ENCODE data around the gene TGFA.

TGFA gene

DNA sequence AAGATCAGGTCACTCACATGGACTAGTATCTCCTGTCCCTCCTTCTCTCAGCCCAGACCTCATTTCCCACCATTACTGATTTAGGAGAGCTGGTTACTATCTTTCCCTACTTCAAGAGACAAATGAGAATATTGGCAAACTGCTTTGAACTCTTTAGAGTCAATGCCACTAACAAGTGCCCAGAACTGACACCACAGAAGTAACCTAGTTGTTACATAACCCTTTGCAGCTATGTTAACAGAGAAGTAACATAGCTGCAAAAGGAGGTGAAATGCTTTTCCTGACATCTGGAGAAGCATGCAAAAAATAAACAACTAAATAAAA is 30.0 kb downstream of the TGFA start:
- DNase-seq, result no peak

DNA sequence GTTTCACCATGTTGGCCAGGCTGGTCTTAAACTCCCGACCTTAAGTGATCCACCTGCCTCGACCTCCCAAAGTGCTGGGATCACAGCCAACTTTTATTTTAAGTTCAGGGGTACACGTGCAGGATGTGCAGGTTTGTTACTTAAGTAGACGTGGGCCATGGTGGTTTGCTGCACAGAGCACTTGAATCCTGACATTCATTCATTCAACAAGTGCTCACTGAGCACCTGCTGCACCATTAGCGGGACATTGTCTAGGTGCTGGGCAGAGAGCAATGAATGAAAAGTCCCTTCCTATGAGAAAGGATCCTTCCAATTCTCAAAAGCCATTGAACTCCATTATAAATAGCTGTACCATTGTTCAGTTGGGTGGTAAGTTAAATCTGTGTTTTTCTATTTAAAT is 31.0 kb downstream of the TGFA start:
- no peak for DNase-seq

DNA sequence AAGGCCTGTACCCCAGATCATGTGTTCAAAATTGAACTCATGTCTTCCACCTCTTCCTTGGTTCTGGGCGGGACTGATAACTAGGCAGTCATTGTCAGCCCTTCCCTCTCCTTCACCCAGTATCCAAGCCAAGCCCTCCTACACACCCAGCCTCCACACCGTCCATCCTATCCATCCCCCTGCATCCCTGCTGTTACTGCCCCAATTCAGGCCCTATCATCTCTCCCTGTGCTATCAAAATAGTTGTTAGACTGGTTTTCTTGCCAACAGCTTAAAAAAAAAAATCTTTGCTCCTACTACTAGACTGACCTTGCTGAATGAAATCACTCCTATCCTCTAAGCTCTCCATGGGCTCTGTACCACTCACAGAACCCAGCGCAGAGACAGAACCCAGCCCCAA is 32.8 kb downstream of the TGFA start:
- no peak for DNase-seq

- DNase-seq, result no peak
These were observed 34.2 kb downstream of the TGFA start for GRCh38 chr2:70519453-70519852.

GRCh38 chr2:70518557-70518956 is 35.1 kb downstream of the TGFA start:
- DNase-seq, result no peak

GRCh38 chr2:70517804-70518203 is 35.8 kb downstream of the TGFA start:
- DNase-seq, result no peak

GRCh38 chr2:70516596-70516995 is 37.0 kb downstream of the TGFA start:
- no peak for DNase-seq

GRCh38 chr2:70515938-70516337 is 37.7 kb downstream of the TGFA start:
- no peak for DNase-seq

DNA sequence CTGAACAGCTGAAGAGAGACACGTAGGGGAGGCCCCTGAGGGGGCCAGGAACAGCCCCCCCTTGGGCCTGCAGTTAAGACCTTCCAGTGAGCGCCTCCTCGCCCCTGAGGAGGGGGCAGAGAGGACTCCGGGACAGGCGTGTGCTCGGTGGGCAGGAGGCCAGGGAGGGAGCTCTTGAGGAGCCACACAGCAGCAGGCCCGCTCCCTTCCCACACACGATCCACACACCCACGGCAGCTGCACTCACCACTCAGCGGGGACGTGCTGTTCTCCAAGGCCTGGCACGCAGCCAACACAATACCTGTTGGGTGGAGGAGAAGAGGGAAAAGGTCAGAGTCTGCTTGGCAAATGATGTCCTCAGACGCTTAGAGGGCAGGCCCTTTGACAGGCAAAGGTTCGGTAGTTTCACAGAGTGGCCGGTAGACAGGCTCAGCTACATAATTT is 39.0 kb downstream of the TGFA start:
- DNase-seq, result no peak

DNA sequence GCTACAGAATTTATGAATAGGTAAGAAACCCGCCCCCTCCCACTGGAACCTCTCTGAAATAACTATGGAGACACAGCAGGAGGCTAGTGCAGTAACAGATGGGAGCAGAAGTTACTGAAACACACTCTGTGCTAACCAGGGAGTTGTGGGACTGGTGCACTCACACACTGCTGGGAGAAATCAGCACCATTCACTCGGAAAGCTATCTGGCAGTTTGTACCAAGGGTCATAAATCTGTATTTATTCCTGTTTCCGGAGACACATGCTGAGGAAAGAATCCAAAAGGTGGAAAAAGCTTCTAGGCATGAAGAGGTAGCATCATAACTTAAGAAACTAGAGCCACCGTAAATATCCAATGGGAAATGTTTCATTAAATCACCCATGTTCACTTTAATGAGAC is 39.9 kb downstream of the TGFA start:
- DNase-seq, result no peak

GRCh38 chr2:70511971-70512729 is 41.5 kb downstream of the TGFA start:
- DNase-seq, result no peak

DNA sequence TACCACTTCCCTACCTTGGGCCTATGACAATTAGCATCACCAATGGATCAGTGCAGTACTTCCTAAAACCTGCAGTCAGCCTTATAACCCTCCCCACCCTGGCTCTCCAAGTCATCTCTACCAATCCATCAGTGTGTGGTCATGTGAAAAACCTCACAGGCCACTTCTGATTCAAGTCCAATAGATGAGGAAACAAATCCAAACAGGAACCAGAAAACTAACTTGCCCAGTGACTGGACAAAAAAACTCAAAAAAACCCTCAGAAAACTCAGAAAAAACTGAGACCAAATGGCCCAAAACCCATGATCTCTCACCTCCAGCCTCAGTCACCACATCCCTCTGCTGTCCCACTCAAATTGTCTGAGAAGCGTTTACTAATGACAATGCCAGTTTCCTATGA is 43.3 kb downstream of the TGFA start:
- DNase-seq, result no peak

DNA sequence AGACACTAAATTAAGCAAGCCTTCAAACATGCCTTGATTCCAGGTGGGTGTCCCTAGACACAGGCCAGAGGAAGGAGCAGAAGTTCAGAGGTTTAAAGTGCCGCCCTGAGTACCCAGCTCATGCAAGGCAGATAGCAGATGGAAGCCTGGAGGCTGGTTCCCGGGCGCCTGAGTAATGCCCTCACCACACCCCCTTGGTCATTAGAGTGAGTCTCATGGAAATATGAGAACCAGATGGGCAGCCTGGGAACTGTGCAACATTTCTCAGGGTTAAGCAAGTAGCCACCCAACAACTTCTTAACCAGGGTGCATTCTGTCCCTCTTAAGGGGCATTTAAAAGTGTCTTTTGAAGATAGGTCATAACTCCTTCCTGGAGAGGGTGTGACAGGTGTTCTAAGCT is 44.1 kb downstream of the TGFA start:
- DNase-seq, result no peak

DNA sequence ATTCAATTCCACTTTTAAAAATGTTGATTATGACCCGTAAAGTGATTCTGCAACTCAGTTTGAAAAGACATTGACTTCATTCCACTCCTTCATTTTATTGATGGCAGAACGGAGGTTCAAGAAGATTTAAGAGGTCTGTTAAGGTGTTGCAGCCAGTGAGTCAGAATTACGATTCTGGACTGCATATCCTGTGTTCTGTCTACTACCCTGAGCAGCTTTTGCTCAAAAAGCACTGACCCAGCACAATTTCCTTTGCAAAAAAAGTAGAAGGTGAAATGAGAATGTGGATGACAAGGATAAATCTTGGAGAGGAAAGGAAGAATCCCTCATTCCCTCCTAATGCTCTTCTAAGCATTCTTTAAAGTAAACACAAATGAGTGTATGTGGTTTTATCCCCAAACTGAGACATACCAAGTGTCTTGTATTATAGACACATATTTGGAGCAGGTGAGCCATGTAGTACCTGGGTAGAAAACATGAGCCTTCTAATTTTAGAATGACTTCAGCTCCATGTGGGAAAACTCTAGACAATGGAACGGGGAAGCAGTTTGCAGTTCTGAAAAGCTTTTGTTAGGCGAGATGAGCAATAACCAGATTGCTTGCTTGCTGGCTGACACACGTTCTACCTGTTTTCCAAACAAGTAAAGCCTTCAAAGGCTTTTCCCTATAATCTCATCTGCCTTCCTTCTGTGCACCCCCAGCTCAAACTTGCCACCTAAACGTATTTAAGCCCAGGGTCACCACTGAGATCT is 44.7 kb downstream of the TGFA start:
- no peak for DNase-seq

DNA sequence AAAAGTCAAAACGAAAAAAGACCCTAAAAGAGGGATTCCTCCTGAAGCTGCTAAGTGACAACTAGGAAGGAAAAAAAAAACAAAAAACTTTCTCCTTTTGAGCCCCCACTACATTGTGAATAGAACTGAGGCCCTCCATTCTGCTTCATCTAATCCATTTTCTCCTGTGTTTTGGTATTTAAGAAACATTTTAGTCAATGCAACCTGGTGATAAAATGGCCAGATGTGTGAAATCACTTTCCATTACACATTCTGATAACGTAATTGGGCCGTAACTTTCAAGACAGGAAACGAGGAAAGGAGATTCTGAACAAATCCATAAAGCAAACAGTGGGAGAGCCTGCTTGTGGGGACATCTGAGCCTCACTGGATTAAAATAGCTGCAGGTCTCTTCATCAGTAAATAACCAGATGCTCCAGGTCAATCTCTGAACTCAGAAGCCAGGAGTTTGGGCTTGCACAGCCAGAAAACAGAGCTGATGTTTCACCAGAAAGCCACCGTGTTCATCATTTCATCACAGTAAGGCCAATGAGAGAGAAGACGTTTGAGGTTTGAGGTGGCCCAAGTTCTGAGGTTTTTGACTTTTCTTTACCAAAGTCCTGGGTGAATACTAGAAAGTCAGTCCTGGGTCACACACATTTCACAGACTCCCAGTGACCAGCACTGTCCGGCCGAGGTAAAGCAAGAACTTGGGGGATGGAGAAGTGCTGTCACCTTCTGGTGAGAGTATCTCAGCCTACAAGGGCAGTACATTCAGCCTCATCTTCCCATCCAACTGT is 47.8 kb downstream of the TGFA start:
- DNase-seq, result no peak

- no peak for DNase-seq
These were observed 48.9 kb downstream of the TGFA start for GRCh38 chr2:70504750-70505149.

GRCh38 chr2:70503896-70504295 is 49.7 kb downstream of the TGFA start:
- no peak for DNase-seq

- no peak for DNase-seq
These were observed 51.9 kb downstream of the TGFA start for GRCh38 chr2:70501728-70502127.

DNA sequence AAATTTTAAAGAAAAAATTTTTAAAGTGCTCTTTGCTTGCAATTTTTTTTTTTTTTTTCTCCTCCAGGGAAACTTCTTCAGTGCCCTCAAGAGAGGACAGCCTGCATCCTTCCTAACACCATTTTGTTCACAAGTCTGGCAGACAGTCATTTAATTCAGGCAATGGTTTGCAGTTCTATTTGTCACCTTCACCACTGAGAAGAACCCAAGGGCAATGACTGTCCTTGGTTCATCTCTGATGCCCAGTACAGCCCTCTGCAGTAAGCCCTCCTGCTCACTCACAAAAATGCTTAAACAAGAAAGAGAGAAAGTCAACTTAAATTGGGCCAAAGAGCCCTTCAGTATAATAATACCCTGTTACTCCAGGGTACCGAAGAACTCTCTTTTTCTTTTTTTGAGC is 52.4 kb downstream of the TGFA start:
- no peak for DNase-seq

- DNase-seq, result no peak
These were observed 54.4 kb downstream of the TGFA start for GRCh38 chr2:70499253-70499652.

GRCh38 chr2:70498528-70498927 is 55.1 kb downstream of the TGFA start:
- no peak for DNase-seq

DNA sequence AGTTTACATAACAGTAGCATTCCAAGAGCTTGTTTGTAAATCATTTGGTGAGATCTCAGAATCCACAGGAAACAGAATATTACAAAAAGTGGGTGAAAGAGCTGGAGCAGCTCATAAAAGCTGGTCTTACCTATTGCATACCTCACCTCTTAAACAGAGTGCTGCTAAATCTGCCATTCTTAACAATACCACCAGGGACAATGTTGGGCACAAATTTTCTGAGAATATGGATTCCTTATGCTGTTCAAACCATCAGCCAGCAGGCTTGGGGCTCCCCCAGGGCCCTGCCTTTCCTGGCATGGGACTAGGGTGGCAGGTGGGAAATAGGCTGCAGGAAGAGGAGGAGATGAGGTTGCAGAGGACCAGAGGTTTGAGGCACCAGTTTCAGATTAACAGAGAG is 55.6 kb downstream of the TGFA start:
- DNase-seq, result no peak

DNA sequence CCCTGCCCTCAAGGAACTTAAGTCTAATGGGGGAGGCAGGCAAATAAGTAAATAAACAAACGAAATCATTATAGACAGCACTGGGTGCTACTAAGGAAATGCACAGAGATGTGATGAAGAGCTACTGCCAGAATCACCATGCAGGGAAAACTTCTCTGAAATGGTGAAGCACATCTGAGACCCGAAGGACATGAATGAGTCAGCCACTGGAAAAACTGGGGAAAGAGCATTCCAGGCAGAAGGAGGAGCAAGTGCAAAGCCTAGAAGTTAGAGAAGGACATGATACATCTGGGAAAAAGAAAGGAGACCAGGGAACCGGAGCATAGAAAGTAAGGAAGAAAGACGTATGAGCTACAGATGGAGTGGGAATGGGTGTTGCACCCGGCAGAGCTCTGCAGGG is 56.8 kb downstream of the TGFA start:
- no peak for DNase-seq

- DNase-seq, result no peak
These were observed 59.2 kb downstream of the TGFA start for GRCh38 chr2:70494293-70494886.
